Fibroblast of lung (primary cell): ENCODE data around the gene LCN15.

Experiments
- EZH2 ChIP-seq: IDR thresholded peaks from 2 replicates; pipeline ENCODE4 v1.5.1; 2012; ENCODE audit warnings: low read length, control low read depth, mild to moderate bottlenecking; ENCODE audit errors: missing control alignments
- TF ChIP-seq, protein P1 (sequence below), 2 donors: IDR thresholded peaks in 1 of 2; conservative IDR thresholded peaks in 1 of 2; 1 replicate in 1 of 2; 2 replicates in 1 of 2; pipeline ENCODE4 v1.5.1; 2011 to 2012; ENCODE audit warnings: low read length in 2 of 2, control low read depth in 1 of 2, inconsistent platforms in 1 of 2, low read depth in 1 of 2, mild to moderate bottlenecking in 1 of 2

DNA sequence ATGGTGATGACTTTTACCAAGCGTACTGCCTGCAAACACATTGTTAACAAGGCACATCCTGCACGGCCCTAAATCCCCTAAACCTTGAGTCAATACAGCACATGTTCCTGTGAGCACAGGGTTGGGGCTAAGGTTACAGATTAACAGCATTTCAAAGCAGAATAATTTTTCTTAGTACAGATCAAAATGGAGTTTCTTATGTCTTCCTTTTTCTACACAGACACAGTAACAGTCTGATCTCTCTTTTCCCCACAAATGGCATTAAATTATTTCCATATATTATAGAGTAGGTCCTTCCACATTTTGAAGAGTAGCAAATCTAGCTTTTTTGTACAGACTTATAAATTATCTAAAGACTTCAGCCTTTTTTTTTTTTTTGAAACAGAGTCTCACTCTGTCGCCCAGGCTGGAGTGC is 25.2 kb upstream of the LCN15 start:
- TF ChIP-seq, protein P1, sequence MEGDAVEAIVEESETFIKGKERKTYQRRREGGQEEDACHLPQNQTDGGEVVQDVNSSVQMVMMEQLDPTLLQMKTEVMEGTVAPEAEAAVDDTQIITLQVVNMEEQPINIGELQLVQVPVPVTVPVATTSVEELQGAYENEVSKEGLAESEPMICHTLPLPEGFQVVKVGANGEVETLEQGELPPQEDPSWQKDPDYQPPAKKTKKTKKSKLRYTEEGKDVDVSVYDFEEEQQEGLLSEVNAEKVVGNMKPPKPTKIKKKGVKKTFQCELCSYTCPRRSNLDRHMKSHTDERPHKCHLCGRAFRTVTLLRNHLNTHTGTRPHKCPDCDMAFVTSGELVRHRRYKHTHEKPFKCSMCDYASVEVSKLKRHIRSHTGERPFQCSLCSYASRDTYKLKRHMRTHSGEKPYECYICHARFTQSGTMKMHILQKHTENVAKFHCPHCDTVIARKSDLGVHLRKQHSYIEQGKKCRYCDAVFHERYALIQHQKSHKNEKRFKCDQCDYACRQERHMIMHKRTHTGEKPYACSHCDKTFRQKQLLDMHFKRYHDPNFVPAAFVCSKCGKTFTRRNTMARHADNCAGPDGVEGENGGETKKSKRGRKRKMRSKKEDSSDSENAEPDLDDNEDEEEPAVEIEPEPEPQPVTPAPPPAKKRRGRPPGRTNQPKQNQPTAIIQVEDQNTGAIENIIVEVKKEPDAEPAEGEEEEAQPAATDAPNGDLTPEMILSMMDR (conservative IDR thresholded peaks at IDR 0.05 in 1 of 2, IDR thresholded peaks at IDR 0.05 in 1 of 2; ENCODE audit: low read depth in 1 of 2, low read length in 2 of 2): no peak
- TF ChIP-seq EZH2: no peak
